A549 (cell line): ENCODE results near the gene HACD1. TPM values are rescaled to one million over a fixed set of nuclear protein-coding genes. Genes with fewer than 3 reads are reported as not detected.

Experiments
- ATAC-seq, 2 experiments: fragments of 200-7000 bp in 1 of 2; fragments of >200 bp in 1 of 2; cut with Nextera tagmentation in 1 of 2; cut with Tn5 transposase in 1 of 2; 3 replicates each; pipeline versions ENCODE4 v1.8.0 to v1.9.1; 2018 to 2020; ENCODE audit warnings: mild to moderate bottlenecking in 1 of 2, moderate library complexity in 1 of 2
- CTCF ChIA-PET: fragments of 300-600 bp; sonication (Branson Sonifier 250); formaldehyde crosslinking; extraction: SDS; loops from one replicate; lab custom pipeline; 2021; ENCODE audit warnings: antibody characterized with exemption, inconsistent platforms; lab: Yijun Ruan, JAX
- POLR2A ChIA-PET: fragments of 350-600 bp; formaldehyde crosslinking; extraction: SDS; loops from one replicate; lab custom pipeline; 2021; ENCODE audit warnings: antibody characterized with exemption, inconsistent platforms; lab: Yijun Ruan, JAX
- DNase-seq, 2 experiments: peaks; one replicate each; pipeline versions ENCODE4 v3.0.0 to v3.0.0-alpha.2; 2011 to 2016; ENCODE audit warnings: low read depth in 1 of 2, low spot score in 1 of 2
- FAIRE-seq: peaks from 2 replicates; lab custom pipeline; 2011; peaks lifted over from hg19 to GRCh38; lab: Jason Lieb, UNC
- H3K27ac ChIP-seq, 2 experiments: fragments of >200 bp; sonication (Bioruptor Twin); formaldehyde crosslinking; 3 replicates each; pipeline ENCODE4 v1.5.1; 2016 to 2017
- H3K4me1 ChIP-seq: fragments of >200 bp; sonication (Bioruptor Twin); formaldehyde crosslinking; 3 replicates; pipeline ENCODE4 v1.6.1; 2016
- H3K4me2 ChIP-seq: fragments of >200 bp; sonication (Bioruptor Twin); formaldehyde crosslinking; 3 replicates; pipeline ENCODE4 v1.6.1; 2016
- H3K4me3 ChIP-seq: fragments of >200 bp; sonication (Bioruptor Twin); formaldehyde crosslinking; 3 replicates; pipeline ENCODE4 v1.5.1; 2016
- H3K9me3 ChIP-seq: fragments of >200 bp; sonication (Bioruptor Twin); formaldehyde crosslinking; 3 replicates; pipeline ENCODE4 v1.6.1; 2016
- CBX2 ChIP-seq: fragments of 200-600 bp; sonication (generic); IDR thresholded peaks from 2 replicates; pipeline ENCODE4 v1.6.1; 2016; ENCODE audit warnings: low read depth, mild to moderate bottlenecking, borderline replicate concordance
- CBX8 ChIP-seq: fragments of 200-600 bp; sonication (generic); IDR thresholded peaks from 2 replicates; pipeline ENCODE4 v1.6.1; 2016
- CHD4 ChIP-seq: fragments of 200-600 bp; sonication (generic); IDR thresholded peaks from 2 replicates; pipeline ENCODE4 v1.6.1; 2016; ENCODE audit warnings: antibody characterized with exemption, mild to moderate bottlenecking, borderline replicate concordance
- EHF ChIP-seq: fragments of 250-450 bp; sonication (Bioruptor Pico); IDR thresholded peaks from 2 replicates; pipeline ENCODE4 v1.5.0; 2020; ENCODE audit warnings: mild to moderate bottlenecking
- EHMT2 ChIP-seq: fragments of 200-600 bp; sonication (generic); IDR thresholded peaks from 2 replicates; pipeline ENCODE4 v1.6.1; 2016; ENCODE audit warnings: antibody characterized with exemption, low read depth, mild to moderate bottlenecking, moderate library complexity
- EP300 ChIP-seq, 2 experiments: fragments of >200 bp; sonication (Bioruptor Twin); formaldehyde crosslinking; IDR thresholded peaks; 2 replicates in 1 of 2; 3 replicates in 1 of 2; pipeline ENCODE4 v1.6.1; 2016 to 2017
- ESRRA ChIP-seq: fragments of 150-350 bp; IDR thresholded peaks from 2 replicates; pipeline ENCODE4 v1.6.1; 2014; ENCODE audit warnings: mild to moderate bottlenecking, low read length, borderline replicate concordance
- FOSL2 ChIP-seq, 2 experiments: fragments of 450-650 bp in 1 of 2; fragments of >200 bp in 1 of 2; sonication (Bioruptor Twin) in 1 of 2; formaldehyde crosslinking; IDR thresholded peaks; 2 replicates each; pipeline versions ENCODE4 v1.5.0 to v1.6.1; 2016 to 2020; ENCODE audit warnings: mild to moderate bottlenecking in 1 of 2, moderate library complexity in 1 of 2
- HOXA7 ChIP-seq: fragments of 250-450 bp; sonication (Bioruptor Pico); IDR thresholded peaks from 2 replicates; pipeline ENCODE4 v1.5.0; 2020; ENCODE audit warnings: mild to moderate bottlenecking, moderate library complexity
- JUNB ChIP-seq: fragments of >200 bp; sonication (Bioruptor Twin); formaldehyde crosslinking; IDR thresholded peaks from 2 replicates; pipeline ENCODE4 v1.6.1; 2016
- KDM1A ChIP-seq: fragments of 200-600 bp; sonication (generic); IDR thresholded peaks from 2 replicates; pipeline ENCODE4 v1.6.1; 2016; ENCODE audit warnings: low read depth, mild to moderate bottlenecking
- KDM5A ChIP-seq: fragments of 200-600 bp; sonication (generic); IDR thresholded peaks from 2 replicates; pipeline ENCODE4 v1.6.1; 2016; ENCODE audit warnings: antibody characterized with exemption, mild to moderate bottlenecking
- MAFK ChIP-seq: fragments of 450-650 bp; IDR thresholded peaks from 2 replicates; pipeline ENCODE4 v1.6.1; 2014; ENCODE audit not compliant: partially characterized antibody
- MAZ ChIP-seq: fragments of 150-350 bp; IDR thresholded peaks from 2 replicates; pipeline ENCODE4 v1.6.1; 2014; ENCODE audit warnings: antibody characterized with exemption, low read depth, low read length, borderline replicate concordance
- MYC ChIP-seq: IDR thresholded peaks from 2 replicates; pipeline ENCODE4 v1.6.1; 2012; ENCODE audit warnings: mild to moderate bottlenecking, inconsistent platforms, low read length, improper control_type of control experiment, borderline replicate concordance
- NPAS2 ChIP-seq: fragments of 250-450 bp; sonication (Bioruptor Pico); IDR thresholded peaks from 2 replicates; pipeline ENCODE4 v1.8.0; 2022; ENCODE audit warnings: mild to moderate bottlenecking, moderate library complexity, borderline replicate concordance
- NR3C1 ChIP-seq: fragments of >200 bp; sonication (Bioruptor Twin); formaldehyde crosslinking; IDR thresholded peaks from 3 replicates; pipeline ENCODE4 v1.6.1; 2017
- PBX3 ChIP-seq: IDR thresholded peaks from 2 replicates; pipeline ENCODE4 v1.6.1; 2012
- PHF8 ChIP-seq: fragments of 200-600 bp; sonication (generic); IDR thresholded peaks from 2 replicates; pipeline ENCODE4 v1.6.1; 2016; ENCODE audit warnings: low read depth, mild to moderate bottlenecking, antibody characterized with exemption, moderate library complexity, borderline replicate concordance
- RAD21 ChIP-seq, 2 experiments: fragments of >200 bp in 1 of 2; sonication (Bioruptor Twin) in 1 of 2; formaldehyde crosslinking in 1 of 2; IDR thresholded peaks in 1 of 2; conservative IDR thresholded peaks in 1 of 2; 2 replicates in 1 of 2; 3 replicates in 1 of 2; pipeline ENCODE4 v1.6.1; 2012 to 2018; ENCODE audit warnings: inconsistent platforms in 1 of 2
- RARB ChIP-seq: fragments of 250-450 bp; sonication (Bioruptor Pico); IDR thresholded peaks from 2 replicates; pipeline ENCODE4 v1.8.0; 2021; ENCODE audit warnings: mild to moderate bottlenecking, moderate library complexity
- RNF2 ChIP-seq: fragments of 200-600 bp; sonication (generic); IDR thresholded peaks from 2 replicates; pipeline ENCODE4 v1.6.1; 2016; ENCODE audit warnings: low read depth, mild to moderate bottlenecking, antibody characterized with exemption, moderate library complexity, borderline replicate concordance
- SREBF2 ChIP-seq: fragments of 450-650 bp; IDR thresholded peaks from 2 replicates; pipeline ENCODE4 v1.6.1; 2014; ENCODE audit warnings: mild to moderate bottlenecking, moderate library complexity
- TP53 ChIP-seq: fragments of 250-450 bp; sonication (Bioruptor Pico); IDR thresholded peaks from 2 replicates; pipeline ENCODE4 v1.5.0; 2021; ENCODE audit warnings: mild to moderate bottlenecking, moderate library complexity
- USF2 ChIP-seq: fragments of 450-650 bp; IDR thresholded peaks from 2 replicates; pipeline ENCODE4 v1.6.1; 2014; ENCODE audit warnings: antibody characterized with exemption
- ZC3H11A ChIP-seq: fragments of 450-650 bp; IDR thresholded peaks from 2 replicates; pipeline ENCODE4 v1.6.1; 2014; ENCODE audit warnings: antibody characterized with exemption, mild to moderate bottlenecking
- ZNF302 ChIP-seq: fragments of 250-450 bp; sonication (Bioruptor Pico); IDR thresholded peaks from 2 replicates; pipeline ENCODE4 v1.9.0; 2021; ENCODE audit warnings: inconsistent platforms, mild to moderate bottlenecking, moderate library complexity
- WGBS: methylation state at CpG from one replicate; pipeline ENCODE4 v1.1.6; 2017; ENCODE audit errors: missing lambda C conversion rate; 5-methylcytosine and 5-hydroxymethylcytosine counted together
- polyA plus RNA-seq, 4 experiments: library from polyadenylated mRNA; depleted of rRNA in 3 of 4; stranded (reverse); fragments of >200 nt; fragmentation: RNase III in 1 of 4; extraction: RNeasy Plus Mini Kit Qiagen cat#74134 plus additional on column Dnase treatment in 1 of 4; gene quantifications; 2 replicates in 3 of 4; 3 replicates in 1 of 4; pipeline ENCODE4 v1.2.3, GENCODE V29; 2011 to 2017
- TF ChIP-seq, protein P1 (sequence below): fragments of 150-350 bp; IDR thresholded peaks from 2 replicates; pipeline ENCODE4 v1.6.1; 2014; ENCODE audit warnings: low read depth, mild to moderate bottlenecking, low read length
- TF ChIP-seq, protein P2 (sequence below): fragments of >200 bp; sonication (Bioruptor Twin); formaldehyde crosslinking; IDR thresholded peaks from 2 replicates; pipeline ENCODE4 v1.6.1; 2016
- TF ChIP-seq, protein P3 (sequence below): IDR thresholded peaks from 2 replicates; pipeline ENCODE4 v1.6.1; 2012

HACD1 gene
- polyA plus RNA-seq, 2 of the 4 experiments (the other 2 are of a cell fraction): 44.9 to 92.1 TPM

DNA sequence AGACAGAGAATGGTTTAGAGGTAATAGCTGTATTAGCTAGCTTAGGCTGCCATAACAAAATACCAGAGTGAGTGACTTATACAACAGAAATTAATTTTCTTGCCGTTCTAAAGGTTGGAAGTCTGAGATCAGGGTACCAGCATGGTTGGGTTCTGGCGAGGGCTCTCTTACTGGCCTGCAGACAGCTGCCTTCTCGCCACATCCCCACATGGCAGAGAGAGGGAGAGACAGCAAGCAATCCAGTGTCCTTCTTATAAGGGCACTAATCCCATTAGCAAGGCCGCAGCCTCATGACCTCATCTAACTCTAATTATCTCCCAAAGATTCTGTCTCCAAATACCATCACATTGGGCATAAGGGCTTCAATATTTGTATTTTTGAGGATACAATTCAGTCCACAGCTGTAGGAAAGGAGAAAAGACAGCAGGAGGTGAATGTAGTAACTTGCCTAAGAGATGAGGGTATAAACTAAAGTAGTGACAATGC, 23.2 kb upstream of the HACD1 start:
- Histone ChIP-seq H3K4me1 (peaks cover 20% of the 10 kb centered on the region), H3K4me3 (no peak overlapping the region), H3K9me3 (no peaks in the 10 kb centered on the region), H3K27ac (no peak overlapping the region), H3K4me2 (no peak overlapping the region)
- ChIA-PET CTCF (interaction anchor here (0.7 to 1.3 kb wide), 3 partner anchors 23 to 96 kb away, joined by 3 to 4 read pairs (median 4); partner anchors contain the start of gene HACD1), POLR2A (no interaction called here)
- no peak for TF ChIP-seq MAZ
- TF ChIP-seq ZNF302 (CRISPR knock-in tag): no peak
- TF ChIP-seq JUNB: no peak
- no peak for TF ChIP-seq PBX3
- no peak for TF ChIP-seq KDM5A
- TF ChIP-seq ESRRA: no peak
- no peak for TF ChIP-seq EHF (CRISPR knock-in tag)
- TF ChIP-seq, protein P1, sequence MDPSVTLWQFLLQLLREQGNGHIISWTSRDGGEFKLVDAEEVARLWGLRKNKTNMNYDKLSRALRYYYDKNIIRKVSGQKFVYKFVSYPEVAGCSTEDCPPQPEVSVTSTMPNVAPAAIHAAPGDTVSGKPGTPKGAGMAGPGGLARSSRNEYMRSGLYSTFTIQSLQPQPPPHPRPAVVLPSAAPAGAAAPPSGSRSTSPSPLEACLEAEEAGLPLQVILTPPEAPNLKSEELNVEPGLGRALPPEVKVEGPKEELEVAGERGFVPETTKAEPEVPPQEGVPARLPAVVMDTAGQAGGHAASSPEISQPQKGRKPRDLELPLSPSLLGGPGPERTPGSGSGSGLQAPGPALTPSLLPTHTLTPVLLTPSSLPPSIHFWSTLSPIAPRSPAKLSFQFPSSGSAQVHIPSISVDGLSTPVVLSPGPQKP: no peak
- no peak for TF ChIP-seq NR3C1
- TF ChIP-seq SREBF2: no peak
- no peak for TF ChIP-seq CBX2
- no peak for TF ChIP-seq TP53 (CRISPR knock-in tag)
- TF ChIP-seq EP300 (IDR thresholded peaks at IDR 0.05): no peak
- TF ChIP-seq, protein P2, sequence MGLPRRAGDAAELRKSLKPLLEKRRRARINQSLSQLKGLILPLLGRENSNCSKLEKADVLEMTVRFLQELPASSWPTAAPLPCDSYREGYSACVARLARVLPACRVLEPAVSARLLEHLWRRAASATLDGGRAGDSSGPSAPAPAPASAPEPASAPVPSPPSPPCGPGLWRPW: no peak
- no peak for TF ChIP-seq KDM1A
- 94% methylated on average over 4 of the region's 4 CpGs for WGBS
- ATAC-seq: no peak
- DNase-seq: no peak
- FAIRE-seq: no peak

GRCh38 chr10:17637869-17638268, 20.7 kb upstream of the HACD1 start:
- TF ChIP-seq RAD21 (conservative IDR thresholded peaks at IDR 0.05 in 1 of 2, IDR thresholded peaks at IDR 0.05 in 1 of 2) (no peak), CHD4 (no peak), ZNF302 (CRISPR knock-in tag) (no peak), RARB (no peak), NPAS2 (CRISPR knock-in tag) (no peak), RNF2 (no peak), EHF (CRISPR knock-in tag) (no peak), USF2 (no peak), CBX8 (no peak), MAFK (no peak), HOXA7 (CRISPR knock-in tag) (no peak), MYC (no peak), EHMT2 (no peak), PHF8 (no peak), CBX2 (no peak), FOSL2 (IDR thresholded peaks at IDR 0.05) (no peak), FOSL2 (CRISPR knock-in tag; IDR thresholded peaks at IDR 0.05) (no peak), ZC3H11A (no peak), EP300 (IDR thresholded peaks at IDR 0.05) (no peak)
- TF ChIP-seq, protein P3, sequence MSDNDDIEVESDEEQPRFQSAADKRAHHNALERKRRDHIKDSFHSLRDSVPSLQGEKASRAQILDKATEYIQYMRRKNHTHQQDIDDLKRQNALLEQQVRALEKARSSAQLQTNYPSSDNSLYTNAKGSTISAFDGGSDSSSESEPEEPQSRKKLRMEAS: no peak
- TF ChIP-seq, protein P2: no peak
- ChIA-PET CTCF (interaction anchor here (1.3 to 1.8 kb wide), 2 partner anchors 10 to 18 kb away, joined by 3 to 4 read pairs; no protein-coding TSS in a partner anchor), POLR2A (no interaction called here)
- no peak overlapping the region for H3K4me2 ChIP-seq
- H3K4me1 ChIP-seq: peaks cover 16% of the 10 kb centered on the region
- no peak overlapping the region for H3K27ac ChIP-seq
- DNase-seq: no peak
- no peak for FAIRE-seq
- 95% methylated on average over 5 of the region's 5 CpGs for WGBS
- no peaks in the 10 kb centered on the region for H3K9me3 ChIP-seq
- no peak overlapping the region for H3K4me3 ChIP-seq
- ATAC-seq: no peak
